Mucosa of descending colon (tissue), 3 donors: ENCODE data around the gene OTOA. TPM values are rescaled to one million over a fixed set of nuclear protein-coding genes. Genes with fewer than 3 reads are reported as not detected.

ENCODE experiments used
- ATAC-seq: fragments of 200-7000 bp; cut with Tn5 transposase; one replicate; pipeline ENCODE4 v1.9.1; 2020; ENCODE audit warnings: mild to moderate bottlenecking, moderate library complexity
- DNase-seq, 3 donors: peaks; one replicate each; pipeline ENCODE4 v3.0.0-alpha.2; 2020
- H3K36me3 ChIP-seq: fragments of 200-600 bp; one replicate; pipeline ENCODE4 v1.8.0; 2021; ENCODE audit warnings: low read depth, mild to moderate bottlenecking
- H3K4me1 ChIP-seq: fragments of 200-600 bp; one replicate; pipeline ENCODE4 v1.8.0; 2021; ENCODE audit warnings: low read depth, mild to moderate bottlenecking
- H3K4me3 ChIP-seq: fragments of 200-600 bp; one replicate; pipeline ENCODE4 v1.8.0; 2021; ENCODE audit warnings: mild to moderate bottlenecking
- H3K9me3 ChIP-seq: fragments of 200-600 bp; one replicate; pipeline ENCODE4 v1.8.0; 2021; ENCODE audit warnings: mild to moderate bottlenecking
- intact Hi-C, 2 donors: fragments of 100-400 bp; cut with DNase I in 1 of 2; cut with micrococcal nuclease in 1 of 2; formaldehyde crosslinking; loops; one replicate each; pipeline versions ENCODE4 v1.11.0 to v1.11.1; 2022; cut with DNase I, micrococcal nuclease
- long read RNA-seq, 2 donors: library from polyadenylated mRNA; unstranded; transcript quantifications; one replicate each; pipeline ENCODE4 v2.0.0, GENCODE V29; 2019 to 2021
- total RNA-seq, 3 donors: library from RNA; stranded (reverse); fragmentation: NEBNext Ultra II Directional in 2 of 3; extraction: Animal tissue kit (Norgen Biotek cat#: 25700) in 2 of 3; gene quantifications; one replicate each; pipeline versions ENCODE4 v1.2.1 to v1.2.4, GENCODE V29; 2021 to 2023
- TF ChIP-seq, protein P1 (sequence below): fragments of 200-600 bp; IDR thresholded peaks from one replicate; pipeline ENCODE4 v1.8.0; 2022; ENCODE audit warnings: antibody characterized with exemption, mild to moderate bottlenecking
- donor health status: DM: no; HTN: no; CAD: no; lungs with moderate emphysema.
- donor health status: DM: no; HTN: no; CAD: no.
- donor health status: DM: no; HTN: yes; CAD: no.

Gene OTOA
- total RNA-seq, result under 1 TPM; 0.14 to 0.36 (median 0.25) TPM
- long read RNA-seq, donor 1, partial matches to known transcripts, result 0 of 1 reads
- long read RNA-seq, donor 1, other reads (novel, unspliced or antisense), result 0 of 1 reads
- long read RNA-seq, donor 2, result 0 reads

DNA sequence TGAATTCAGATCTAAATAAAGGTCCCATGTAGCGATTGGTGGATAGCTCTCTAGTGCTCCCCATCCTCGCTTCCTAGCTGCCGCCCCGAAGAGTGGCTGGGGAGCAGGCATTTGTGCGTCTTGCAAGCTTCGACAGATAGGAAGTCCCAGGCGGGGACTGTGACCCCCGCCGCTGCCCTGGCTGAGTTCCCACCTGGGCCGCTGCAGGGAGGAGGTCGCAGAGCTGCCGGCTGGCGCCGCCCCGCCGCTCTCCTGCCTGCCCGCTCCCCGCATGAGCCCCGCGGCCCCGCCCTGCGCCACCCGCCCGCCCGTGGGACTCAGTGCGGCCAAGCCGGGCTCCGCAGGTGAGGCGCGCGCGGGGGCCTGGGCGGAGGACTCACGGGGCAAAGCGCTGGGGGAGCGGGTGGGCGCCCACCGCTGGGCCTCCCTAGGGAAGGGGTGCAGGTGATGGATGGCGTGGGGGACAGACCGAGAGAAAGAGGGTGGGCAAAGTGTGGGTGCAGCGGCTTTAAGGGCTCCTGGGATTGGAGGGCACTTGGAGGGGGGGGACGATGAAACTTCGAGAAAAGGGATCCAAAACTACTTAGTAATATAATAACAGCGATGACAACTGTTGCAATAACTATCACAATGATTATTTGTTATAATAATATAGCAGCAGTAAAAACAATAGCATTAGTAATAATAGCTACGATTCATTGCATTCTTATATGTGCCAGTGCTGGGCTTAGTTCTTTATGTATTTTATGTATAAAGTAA, at the start of gene OTOA:
Gene OTOA, plus strand, starts transcription at position 80 of the 759 bp plus-strand sequence. CDS start 14,547 bp downstream, outside the sequence.
- no peak within 1 kb of the TSS for H3K4me3 ChIP-seq
- TF ChIP-seq, protein P1, sequence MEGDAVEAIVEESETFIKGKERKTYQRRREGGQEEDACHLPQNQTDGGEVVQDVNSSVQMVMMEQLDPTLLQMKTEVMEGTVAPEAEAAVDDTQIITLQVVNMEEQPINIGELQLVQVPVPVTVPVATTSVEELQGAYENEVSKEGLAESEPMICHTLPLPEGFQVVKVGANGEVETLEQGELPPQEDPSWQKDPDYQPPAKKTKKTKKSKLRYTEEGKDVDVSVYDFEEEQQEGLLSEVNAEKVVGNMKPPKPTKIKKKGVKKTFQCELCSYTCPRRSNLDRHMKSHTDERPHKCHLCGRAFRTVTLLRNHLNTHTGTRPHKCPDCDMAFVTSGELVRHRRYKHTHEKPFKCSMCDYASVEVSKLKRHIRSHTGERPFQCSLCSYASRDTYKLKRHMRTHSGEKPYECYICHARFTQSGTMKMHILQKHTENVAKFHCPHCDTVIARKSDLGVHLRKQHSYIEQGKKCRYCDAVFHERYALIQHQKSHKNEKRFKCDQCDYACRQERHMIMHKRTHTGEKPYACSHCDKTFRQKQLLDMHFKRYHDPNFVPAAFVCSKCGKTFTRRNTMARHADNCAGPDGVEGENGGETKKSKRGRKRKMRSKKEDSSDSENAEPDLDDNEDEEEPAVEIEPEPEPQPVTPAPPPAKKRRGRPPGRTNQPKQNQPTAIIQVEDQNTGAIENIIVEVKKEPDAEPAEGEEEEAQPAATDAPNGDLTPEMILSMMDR, result no peak
- H3K9me3 ChIP-seq, result no peaks in the 10 kb centered on the region
- DNase-seq (no peak), ATAC-seq (peak; percentile 45)
- intact Hi-C loops, result no loop called here
- no peaks in the 10 kb centered on the region for H3K4me1 ChIP-seq
- H3K36me3 ChIP-seq, result no peaks in the 10 kb centered on the region

DNA sequence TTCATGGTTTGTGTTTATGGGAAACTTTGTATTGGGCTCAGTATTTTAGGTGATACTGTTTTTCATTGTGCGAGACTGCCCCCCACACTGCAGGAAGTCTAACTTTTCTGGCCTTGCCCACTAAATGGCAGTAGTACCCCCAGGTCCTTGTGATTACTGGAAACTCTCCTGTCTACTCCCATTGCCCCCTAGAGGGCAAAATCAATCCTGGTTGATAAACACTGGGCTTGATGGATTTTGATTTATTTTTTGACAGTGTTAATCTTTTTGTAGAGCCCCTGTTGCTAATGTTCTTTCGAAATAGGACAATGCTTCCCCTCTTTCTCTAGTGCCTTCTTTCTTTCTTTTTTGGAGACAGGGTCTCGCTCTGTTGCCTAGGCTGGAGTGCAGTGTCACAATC, 48.9 kb upstream of the OTOA start:
- DNase-seq (no peak), ATAC-seq (no peak)
- H3K4me1 ChIP-seq, result peaks cover 4% of the 10 kb centered on the region
- intact Hi-C loops, result no loop called here
- TF ChIP-seq, protein P1, result no peak
- no peaks in the 10 kb centered on the region for H3K9me3 ChIP-seq
- H3K36me3 ChIP-seq, result no peaks in the 10 kb centered on the region
- H3K4me3 ChIP-seq, result no peak overlapping the region

DNA sequence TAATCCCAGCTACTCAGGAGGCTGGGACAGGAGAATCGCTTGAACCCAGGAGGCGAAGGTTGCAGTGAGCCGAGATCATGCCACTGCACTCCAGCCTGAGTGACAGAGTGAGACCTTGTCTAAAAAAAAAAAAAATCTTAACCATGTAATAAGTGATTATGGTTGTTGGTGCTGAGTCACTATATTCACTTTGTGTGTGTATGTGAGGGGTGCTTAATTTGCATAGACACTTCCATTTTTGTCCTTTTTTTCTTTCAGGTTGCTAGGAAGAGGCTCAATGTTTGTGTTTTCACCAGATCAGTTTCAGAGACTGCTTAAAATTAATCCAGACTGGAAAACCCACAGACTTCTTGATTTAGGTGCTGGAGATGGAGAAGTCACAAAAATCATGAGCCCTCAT, 46.2 kb upstream of the OTOA start:
- TF ChIP-seq, protein P1, result no peak
- intact Hi-C loops, result no loop called here
- Histone ChIP-seq H3K4me3 (no peak overlapping the region), H3K4me1 (no peaks in the 10 kb centered on the region), H3K9me3 (no peaks in the 10 kb centered on the region), H3K36me3 (no peaks in the 10 kb centered on the region)
- DNase-seq (no peak), ATAC-seq (no peak)

DNA sequence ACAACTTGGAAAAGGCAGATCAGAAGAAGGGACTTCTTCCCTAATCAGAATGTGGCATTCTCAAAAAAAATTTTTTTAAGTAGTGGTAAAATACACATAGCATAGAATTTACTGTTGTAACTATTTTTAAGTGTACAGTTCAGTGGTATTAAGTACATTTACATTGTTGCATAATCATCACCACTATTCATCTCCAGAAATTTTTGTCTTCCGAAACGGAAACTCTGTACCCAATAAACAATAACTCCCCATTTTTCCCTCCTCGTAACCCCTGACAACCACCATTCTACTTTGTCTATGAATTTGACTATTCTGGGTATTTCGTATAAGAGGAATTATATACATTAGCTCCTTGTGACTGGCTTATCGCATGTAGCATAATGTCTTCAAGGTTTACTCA, 45.5 kb upstream of the OTOA start:
- TF ChIP-seq, protein P1, result no peak
- no peaks in the 10 kb centered on the region for H3K9me3 ChIP-seq
- ATAC-seq, result no peak
- no peaks in the 10 kb centered on the region for H3K36me3 ChIP-seq
- intact Hi-C loops, result no loop called here
- no peak for DNase-seq
- H3K4me3 ChIP-seq, result no peak overlapping the region
- H3K4me1 ChIP-seq, result no peaks in the 10 kb centered on the region

DNA sequence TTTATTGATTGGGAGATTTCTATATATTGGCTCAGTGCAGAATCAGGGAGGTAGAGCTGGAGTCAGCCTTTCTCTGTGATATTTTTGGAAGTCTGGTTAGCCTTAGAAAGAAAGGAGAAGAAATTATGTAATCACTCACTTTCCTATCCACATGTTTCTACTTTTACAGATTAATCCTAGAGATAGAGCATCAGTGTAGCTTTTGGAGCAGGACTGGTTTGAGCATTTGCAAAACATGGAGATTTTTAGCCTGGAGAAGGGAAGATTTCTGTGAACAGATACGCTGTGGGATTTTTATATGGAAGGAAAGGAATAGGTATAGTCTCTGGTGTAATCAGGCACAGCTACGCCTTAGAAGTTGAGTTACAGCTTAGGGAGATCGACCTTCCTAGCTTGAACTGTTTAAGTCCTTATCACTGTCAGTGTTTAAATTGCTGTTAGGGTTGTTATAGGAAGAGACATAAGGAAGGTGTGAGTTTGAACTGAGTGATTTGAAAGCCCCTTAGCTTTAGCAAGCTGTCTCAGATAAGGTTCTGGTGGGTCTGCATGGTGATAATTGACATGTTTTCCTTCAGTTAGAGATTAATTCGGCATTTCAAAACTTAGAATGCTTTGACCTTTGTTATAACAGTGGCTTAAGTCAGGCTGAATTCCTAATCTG, 43.9 kb upstream of the OTOA start:
- ATAC-seq (no peak), DNase-seq (no peak)
- no peaks in the 10 kb centered on the region for H3K9me3 ChIP-seq
- TF ChIP-seq, protein P1, result no peak
- intact Hi-C loops, result no loop called here
- no peaks in the 10 kb centered on the region for H3K36me3 ChIP-seq
- no peak overlapping the region for H3K4me3 ChIP-seq
- H3K4me1 ChIP-seq, result no peaks in the 10 kb centered on the region
